HG02588 (cell line): Measurements from ENCODE around the gene AUTS2.

Source experiments
- ATAC-seq: cut with Tn5 transposase; IDR thresholded peaks from one replicate; pipeline ENCODE4 v1.9.1; 2021; ENCODE audit warnings: mild to moderate bottlenecking, moderate library complexity; ENCODE audit not compliant: unreplicated experiment

Gene AUTS2

GRCh38 chr7:70497793-70498192 is 899.5 kb downstream of the AUTS2 start:
- no peak for ATAC-seq

GRCh38 chr7:70498232-70498992 is 900.1 kb downstream of the AUTS2 start:
- no peak for ATAC-seq

GRCh38 chr7:70500261-70500660 is 902.0 kb downstream of the AUTS2 start:
- no peak for ATAC-seq

GRCh38 chr7:70502117-70502863 is 904.0 kb downstream of the AUTS2 start:
- ATAC-seq: no peak

GRCh38 chr7:70504254-70504653 is 906.0 kb downstream of the AUTS2 start:
- no peak for ATAC-seq

GRCh38 chr7:70505468-70505867 is 907.2 kb downstream of the AUTS2 start:
- ATAC-seq: no peak

GRCh38 chr7:70505886-70506285 is 907.6 kb downstream of the AUTS2 start:
- ATAC-seq: no peak

- no peak for ATAC-seq
Observed at GRCh38 chr7:70506434-70506833, 908.2 kb downstream of the AUTS2 start.

- ATAC-seq: no peak
Observed at GRCh38 chr7:70512144-70512543, 913.9 kb downstream of the AUTS2 start.

GRCh38 chr7:70512761-70513160 is 914.5 kb downstream of the AUTS2 start:
- ATAC-seq: no peak

- no peak for ATAC-seq
Observed at GRCh38 chr7:70520611-70521010, 922.3 kb downstream of the AUTS2 start.

- ATAC-seq: no peak
Observed at GRCh38 chr7:70523249-70523988, 925.1 kb downstream of the AUTS2 start.

GRCh38 chr7:70523989-70524351 is 925.7 kb downstream of the AUTS2 start:
- no peak for ATAC-seq

GRCh38 chr7:70525991-70526390 is 927.7 kb downstream of the AUTS2 start:
- ATAC-seq: no peak

GRCh38 chr7:70527520-70528115 is 929.3 kb downstream of the AUTS2 start:
- ATAC-seq: no peak

- no peak for ATAC-seq
Observed at GRCh38 chr7:70529436-70529835, 931.2 kb downstream of the AUTS2 start.

GRCh38 chr7:70529914-70530585 is 931.8 kb downstream of the AUTS2 start:
- no peak for ATAC-seq

- ATAC-seq: no peak
Observed at GRCh38 chr7:70533614-70534013, 935.3 kb downstream of the AUTS2 start.

GRCh38 chr7:70539205-70539604 is 940.9 kb downstream of the AUTS2 start:
- no peak for ATAC-seq

GRCh38 chr7:70539617-70540016 is 941.3 kb downstream of the AUTS2 start:
- no peak for ATAC-seq

GRCh38 chr7:70540641-70541040 is 942.4 kb downstream of the AUTS2 start:
- ATAC-seq: no peak
